Activated naive CD8-positive, alpha-beta T cell treated with anti-CD3 and anti-CD28 coated beads for 36 hours (primary cell): ENCODE measurements around the gene MAST3. TPM values are rescaled to one million over a fixed set of nuclear protein-coding genes. Genes with fewer than 3 reads are reported as not detected.
A peak's percentile ranks its signal among the peaks of the same experiment; 100 is the strongest.

ENCODE experiments used
- DNase-seq: peaks from one replicate; pipeline ENCODE4 v3.0.0; 2021
- H3K27ac Mint-ChIP-seq: one replicate; pipeline ENCODE4 v1.8.0; 2022; ENCODE audit warnings: mild to moderate bottlenecking, moderate library complexity, mixed read lengths
- H3K27me3 Mint-ChIP-seq: one replicate; pipeline ENCODE4 v1.8.0; 2022; ENCODE audit warnings: mild to moderate bottlenecking, mixed read lengths
- H3K36me3 Mint-ChIP-seq: one replicate; pipeline ENCODE4 v1.8.0; 2021; ENCODE audit warnings: mild to moderate bottlenecking, mixed read lengths
- H3K4me1 Mint-ChIP-seq: one replicate; pipeline ENCODE4 v1.8.0; 2021; ENCODE audit warnings: mixed read lengths
- H3K4me3 Mint-ChIP-seq: one replicate; pipeline ENCODE4 v1.8.0; 2022; ENCODE audit warnings: mild to moderate bottlenecking, moderate library complexity, mixed read lengths
- H3K9me3 Mint-ChIP-seq: one replicate; pipeline ENCODE4 v1.8.0; 2022; ENCODE audit warnings: mixed read lengths
- total RNA-seq, 2 experiments: library from RNA; stranded (reverse); gene quantifications; one replicate each; pipeline ENCODE4 v1.2.3, GENCODE V29; 2021

The MAST3 gene
- total RNA-seq, 2 experiments from 2014 or later: 11.8 to 14.4 TPM

- no peaks in the 10 kb centered on the region for H3K9me3 Mint-ChIP-seq
- peaks cover 24% of the 10 kb centered on the region for H3K4me1 Mint-ChIP-seq
- no peak overlapping the region for H3K27ac Mint-ChIP-seq
- H3K27me3 Mint-ChIP-seq: no peaks in the 10 kb centered on the region
- H3K4me3 Mint-ChIP-seq: no peak overlapping the region
- DNase-seq: no peak
- H3K36me3 Mint-ChIP-seq: peaks cover 5% of the 10 kb centered on the region
Measured at GRCh38 chr19:18113827-18114226, 16.2 kb downstream of the MAST3 start.

DNA sequence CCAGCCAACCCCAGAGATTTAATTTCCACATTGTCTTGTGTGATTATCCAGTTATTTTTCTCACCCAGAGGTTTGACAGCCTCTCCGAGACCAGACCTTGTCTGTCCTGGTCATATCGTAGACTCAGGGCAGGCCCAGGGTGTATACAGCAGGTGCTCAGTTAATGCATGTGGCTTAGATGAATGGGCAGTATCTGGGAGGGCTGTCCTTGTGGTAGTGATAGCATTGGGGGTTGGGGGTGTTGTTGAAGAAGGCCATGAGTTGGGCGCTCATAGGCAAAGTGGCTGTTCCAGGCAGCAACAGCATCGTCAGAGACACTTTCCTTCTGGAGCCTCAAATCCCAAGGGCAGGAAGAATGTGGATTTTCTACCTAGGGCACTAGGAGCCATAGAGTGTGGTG, 16.9 kb downstream of the MAST3 start:
- Mint-ChIP-seq H3K27me3 (no peaks in the 10 kb centered on the region), H3K36me3 (peaks cover 5% of the 10 kb centered on the region), H3K4me3 (no peak overlapping the region), H3K4me1 (peaks cover 26% of the 10 kb centered on the region), H3K9me3 (no peaks in the 10 kb centered on the region), H3K27ac (no peak overlapping the region)
- no peak for DNase-seq

GRCh38 chr19:18117364-18117691, 19.8 kb downstream of the MAST3 start:
- no peaks in the 10 kb centered on the region for H3K27me3 Mint-ChIP-seq
- H3K4me3 Mint-ChIP-seq: peak overlapping the region; percentile 79
- DNase-seq: no peak
- H3K27ac Mint-ChIP-seq: peak overlapping the region; percentile 81
- peaks cover 4% of the 10 kb centered on the region for H3K36me3 Mint-ChIP-seq
- H3K4me1 Mint-ChIP-seq: peaks cover 33% of the 10 kb centered on the region
- no peaks in the 10 kb centered on the region for H3K9me3 Mint-ChIP-seq

- peak; percentile 99 for DNase-seq
- peaks cover 30% of the 10 kb centered on the region for H3K4me1 Mint-ChIP-seq
- H3K4me3 Mint-ChIP-seq: peak overlapping the region; percentile 79
- H3K27ac Mint-ChIP-seq: peak overlapping the region; percentile 81
- H3K9me3 Mint-ChIP-seq: no peaks in the 10 kb centered on the region
- H3K36me3 Mint-ChIP-seq: peaks cover 4% of the 10 kb centered on the region
- H3K27me3 Mint-ChIP-seq: no peaks in the 10 kb centered on the region
Measured at GRCh38 chr19:18117692-18118378, 20.3 kb downstream of the MAST3 start.

DNA sequence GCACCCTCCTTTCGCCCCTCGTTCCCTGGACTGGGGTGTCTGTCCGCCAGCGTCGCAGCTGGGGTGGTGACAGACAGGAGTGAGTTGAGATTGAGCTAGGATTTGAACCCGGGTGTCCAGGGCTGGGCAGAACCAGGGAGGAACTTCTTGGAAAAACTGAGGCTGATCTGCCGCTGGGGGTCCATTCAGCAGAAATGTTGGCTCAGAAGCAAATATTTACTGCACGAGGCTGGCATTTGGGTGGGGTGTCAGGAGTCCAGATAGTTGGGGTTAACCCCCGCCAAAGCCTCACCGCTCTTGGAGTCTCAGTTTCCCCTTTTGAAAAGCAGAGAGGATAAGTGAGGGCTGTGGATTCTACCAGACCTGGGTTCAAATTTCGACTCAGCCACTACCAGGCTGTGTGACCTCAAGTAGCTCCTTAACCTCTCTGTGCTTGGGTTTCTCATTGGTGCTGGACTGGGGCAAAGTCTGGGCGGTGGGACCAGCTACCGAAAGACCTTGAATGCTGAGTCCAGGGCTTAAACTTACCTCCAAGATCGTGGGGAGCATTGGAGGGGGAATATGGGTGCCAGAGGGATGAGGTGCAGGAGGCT, 20.9 kb downstream of the MAST3 start:
- Mint-ChIP-seq H3K4me3 (peak overlapping the region; percentile 79), H3K36me3 (peaks cover 6% of the 10 kb centered on the region), H3K27ac (peak overlapping the region; percentile 78), H3K4me1 (peaks cover 29% of the 10 kb centered on the region), H3K27me3 (no peaks in the 10 kb centered on the region), H3K9me3 (no peaks in the 10 kb centered on the region)
- DNase-seq: no peak

- Mint-ChIP-seq H3K36me3 (peaks cover 9% of the 10 kb centered on the region), H3K9me3 (no peaks in the 10 kb centered on the region), H3K27me3 (no peaks in the 10 kb centered on the region), H3K4me3 (peak overlapping the region; percentile 79), H3K27ac (peak overlapping the region; percentile 78), H3K4me1 (peaks cover 29% of the 10 kb centered on the region)
- DNase-seq: peak; percentile 51
Measured at GRCh38 chr19:18119013-18119716, 21.6 kb downstream of the MAST3 start.

DNA sequence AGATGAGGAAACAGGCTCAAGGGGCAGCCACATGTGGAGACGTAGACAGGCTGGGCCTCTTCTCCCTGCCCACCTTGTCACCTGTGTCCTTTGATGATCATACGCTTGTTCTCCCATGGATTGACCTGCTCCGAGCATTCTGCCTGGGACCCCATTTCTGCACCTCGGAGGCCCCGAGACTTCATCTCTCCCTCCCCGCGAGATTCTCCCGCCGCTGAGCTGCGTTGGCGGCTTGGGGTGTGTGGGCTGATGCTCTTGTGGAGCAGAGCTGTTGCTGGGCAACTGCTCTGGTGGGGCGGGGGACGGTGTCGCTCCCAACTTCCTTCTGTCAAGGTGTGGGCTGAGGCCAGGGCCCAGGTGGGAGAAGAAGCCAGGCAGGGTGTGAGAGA, 22.1 kb downstream of the MAST3 start:
- peak; percentile 73 for DNase-seq
- H3K4me3 Mint-ChIP-seq: peak overlapping the region; percentile 79
- no peaks in the 10 kb centered on the region for H3K27me3 Mint-ChIP-seq
- peaks cover 29% of the 10 kb centered on the region for H3K4me1 Mint-ChIP-seq
- H3K27ac Mint-ChIP-seq: peak overlapping the region; percentile 78
- H3K36me3 Mint-ChIP-seq: peaks cover 6% of the 10 kb centered on the region
- H3K9me3 Mint-ChIP-seq: no peaks in the 10 kb centered on the region

GRCh38 chr19:18120127-18120526, 22.5 kb downstream of the MAST3 start:
- peak overlapping the region; percentile 78 for H3K27ac Mint-ChIP-seq
- H3K36me3 Mint-ChIP-seq: peaks cover 5% of the 10 kb centered on the region
- peak overlapping the region; percentile 79 for H3K4me3 Mint-ChIP-seq
- H3K27me3 Mint-ChIP-seq: no peaks in the 10 kb centered on the region
- DNase-seq: no peak
- H3K9me3 Mint-ChIP-seq: no peaks in the 10 kb centered on the region
- H3K4me1 Mint-ChIP-seq: peaks cover 29% of the 10 kb centered on the region

- H3K27ac Mint-ChIP-seq: peak overlapping the region; percentile 16
- H3K4me3 Mint-ChIP-seq: no peak overlapping the region
- no peaks in the 10 kb centered on the region for H3K27me3 Mint-ChIP-seq
Measured at GRCh38 chr19:18121166-18121565, 23.6 kb downstream of the MAST3 start.

GRCh38 chr19:18122424-18122823, 24.8 kb downstream of the MAST3 start:
- peaks cover 23% of the 10 kb centered on the region for H3K4me1 Mint-ChIP-seq

More at GRCh38 chr19:18121166-18121565, 23.6 kb downstream of the MAST3 start:
- Mint-ChIP-seq H3K9me3 (no peaks in the 10 kb centered on the region), H3K36me3 (peaks cover 8% of the 10 kb centered on the region), H3K4me1 (peaks cover 29% of the 10 kb centered on the region)
- no peak for DNase-seq

DNA sequence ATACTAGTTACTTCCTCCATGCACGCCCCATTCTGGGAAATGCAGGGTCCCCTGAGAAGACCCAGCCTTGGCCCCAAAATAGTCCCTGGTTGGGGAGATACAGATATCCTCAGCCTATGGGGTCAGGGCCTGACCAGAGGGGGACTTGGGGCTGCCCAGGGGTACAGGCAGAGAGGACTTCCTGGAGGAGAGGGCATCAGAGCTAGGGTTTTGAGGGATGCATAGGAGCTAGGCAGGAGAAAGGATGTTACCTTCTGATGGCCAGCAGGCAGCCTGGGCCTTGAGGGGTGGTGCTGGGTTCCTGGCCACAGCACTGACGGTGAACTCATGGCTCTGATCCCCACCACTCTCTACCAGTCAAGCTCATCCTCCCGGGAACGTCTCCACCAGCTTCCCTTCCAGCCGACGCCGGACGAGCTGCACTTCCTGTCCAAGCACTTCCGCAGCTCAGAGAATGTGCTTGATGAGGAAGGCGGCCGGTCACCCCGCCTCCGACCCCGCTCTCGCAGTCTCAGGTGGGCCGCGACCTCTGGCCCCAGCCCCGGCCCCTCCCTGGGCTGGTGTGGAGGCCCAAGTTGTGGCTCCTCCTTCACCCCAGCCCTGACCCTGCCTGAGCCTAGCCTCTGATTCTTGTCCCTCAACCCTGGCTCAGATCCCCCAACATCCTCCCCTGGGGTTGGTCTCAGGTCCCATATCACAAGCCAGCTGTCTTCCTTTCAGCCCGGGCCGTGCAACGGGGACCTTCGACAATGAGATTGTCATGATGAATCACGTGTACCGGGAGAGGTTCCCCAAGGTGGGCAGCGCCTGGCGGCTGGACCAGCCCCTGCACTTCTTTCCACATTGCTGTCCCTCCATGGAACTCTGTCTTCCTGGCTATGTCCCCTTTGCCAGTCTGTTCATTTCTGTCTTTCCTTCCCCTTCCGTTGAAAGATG, 25.6 kb downstream of the MAST3 start:
- H3K36me3 Mint-ChIP-seq: peaks cover 9% of the 10 kb centered on the region
- peak overlapping the region; percentile 45 for H3K27ac Mint-ChIP-seq
- H3K9me3 Mint-ChIP-seq: no peaks in the 10 kb centered on the region
- no peaks in the 10 kb centered on the region for H3K27me3 Mint-ChIP-seq
- H3K4me1 Mint-ChIP-seq: peaks cover 21% of the 10 kb centered on the region
- no peak overlapping the region for H3K4me3 Mint-ChIP-seq
- no peak for DNase-seq

More at GRCh38 chr19:18122424-18122823, 24.8 kb downstream of the MAST3 start:
- Mint-ChIP-seq H3K27ac (peak overlapping the region; percentile 45), H3K36me3 (peaks cover 9% of the 10 kb centered on the region), H3K4me3 (no peak overlapping the region), H3K27me3 (no peaks in the 10 kb centered on the region), H3K9me3 (no peaks in the 10 kb centered on the region)
- no peak for DNase-seq

DNA sequence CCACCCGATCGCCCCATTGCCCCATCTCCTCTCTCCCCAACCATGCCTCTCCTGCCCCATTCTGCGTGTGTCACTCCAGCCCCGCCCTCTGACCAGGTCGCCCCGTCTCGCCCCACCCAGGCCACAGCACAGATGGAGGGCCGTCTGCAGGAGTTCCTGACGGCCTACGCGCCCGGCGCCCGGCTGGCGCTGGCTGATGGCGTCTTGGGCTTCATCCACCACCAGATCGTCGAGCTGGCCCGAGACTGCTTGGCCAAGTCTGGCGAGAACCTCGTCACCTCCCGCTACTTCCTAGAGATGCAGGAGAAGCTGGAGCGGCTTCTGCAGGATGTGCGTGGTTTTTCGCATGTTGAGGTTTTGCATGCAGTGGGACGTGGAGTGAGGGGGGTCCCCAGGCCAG, 26.2 kb downstream of the MAST3 start:
- H3K36me3 Mint-ChIP-seq: peaks cover 11% of the 10 kb centered on the region
- no peaks in the 10 kb centered on the region for H3K27me3 Mint-ChIP-seq
- H3K4me3 Mint-ChIP-seq: no peak overlapping the region
- H3K9me3 Mint-ChIP-seq: no peaks in the 10 kb centered on the region
- no peak for DNase-seq
- no peak overlapping the region for H3K27ac Mint-ChIP-seq
- H3K4me1 Mint-ChIP-seq: peaks cover 15% of the 10 kb centered on the region

GRCh38 chr19:18126097-18126496, 28.5 kb downstream of the MAST3 start:
- no peaks in the 10 kb centered on the region for H3K4me1 Mint-ChIP-seq

GRCh38 chr19:18128044-18128443, 30.5 kb downstream of the MAST3 start:
- H3K36me3 Mint-ChIP-seq: peaks cover 21% of the 10 kb centered on the region
- no peak overlapping the region for H3K4me3 Mint-ChIP-seq
- no peaks in the 10 kb centered on the region for H3K4me1 Mint-ChIP-seq
- H3K27ac Mint-ChIP-seq: no peak overlapping the region
- DNase-seq: no peak
- H3K27me3 Mint-ChIP-seq: no peaks in the 10 kb centered on the region
- no peaks in the 10 kb centered on the region for H3K9me3 Mint-ChIP-seq

More at GRCh38 chr19:18126097-18126496, 28.5 kb downstream of the MAST3 start:
- Mint-ChIP-seq H3K27me3 (no peaks in the 10 kb centered on the region), H3K9me3 (no peaks in the 10 kb centered on the region), H3K4me3 (no peak overlapping the region), H3K36me3 (peaks cover 17% of the 10 kb centered on the region), H3K27ac (no peak overlapping the region)
- DNase-seq: no peak

DNA sequence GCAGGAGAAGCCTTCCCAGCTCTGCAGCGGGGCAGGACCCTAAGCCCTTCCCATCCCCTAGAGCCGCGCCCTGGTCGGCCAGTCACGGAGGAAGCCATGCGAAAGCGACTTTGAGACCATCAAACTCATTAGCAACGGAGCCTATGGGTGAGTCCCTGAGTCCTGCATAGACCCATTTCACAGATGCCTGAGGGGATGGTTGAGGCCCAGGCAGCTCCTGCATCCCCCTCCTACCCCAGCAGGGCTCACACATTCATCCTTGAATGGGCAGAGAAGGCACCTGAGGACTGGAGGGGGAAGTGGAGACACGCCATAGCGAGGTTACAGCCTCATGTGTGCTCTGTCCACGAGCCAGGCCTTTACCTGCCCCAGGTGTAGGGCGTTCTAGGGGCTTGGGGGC, 31.2 kb downstream of the MAST3 start:
- Mint-ChIP-seq H3K27me3 (no peaks in the 10 kb centered on the region), H3K4me3 (no peak overlapping the region), H3K4me1 (no peaks in the 10 kb centered on the region), H3K27ac (no peak overlapping the region), H3K36me3 (peaks cover 16% of the 10 kb centered on the region), H3K9me3 (no peaks in the 10 kb centered on the region)
- no peak for DNase-seq
